Measurements from ENCODE around the gene STAG3. TPM values are rescaled to one million over a fixed set of nuclear protein-coding genes. Genes with fewer than 3 reads are reported as not detected.

The STAG3 gene
- total RNA-seq, 1 donor from 2014 or later = 0.36 TPM

- no peak for DNase-seq (ENCODE audit: low read depth)
Measured at GRCh38 chr7:100171840-100172239, 5.9 kb upstream of the STAG3 start.

GRCh38 chr7:100173806-100174495 lies 3.8 kb upstream of the STAG3 start:
- Mint-ChIP-seq H3K27ac (ENCODE audit: unreplicated experiment) (no peak overlapping the region), H3K9me3 (ENCODE audit: unreplicated experiment) (peaks cover 1% of the 10 kb centered on the region), H3K4me3 (ENCODE audit: unreplicated experiment) (no peak overlapping the region)

More at GRCh38 chr7:100171840-100172239, 5.9 kb upstream of the STAG3 start:
- H3K4me3 ChIP-seq (ENCODE audit: insufficient read depth, low read depth, low read length) = no peak overlapping the region
- Mint-ChIP-seq H3K36me3 (ENCODE audit: low read depth, unreplicated experiment) (peaks cover 14% of the 10 kb centered on the region), H3K27ac (ENCODE audit: unreplicated experiment) (no peak overlapping the region), H3K4me1 (ENCODE audit: low read depth, unreplicated experiment) (peaks cover 16% of the 10 kb centered on the region), H3K27me3 (ENCODE audit: low read depth, unreplicated experiment) (peaks cover 66% of the 10 kb centered on the region), H3K9me3 (ENCODE audit: unreplicated experiment) (peaks cover 1% of the 10 kb centered on the region), H3K4me3 (ENCODE audit: unreplicated experiment) (no peak overlapping the region)
- H3K9me3 ChIP-seq (ENCODE audit: insufficient read depth, low read depth, low read length) = no peaks in the 10 kb centered on the region
- H3K27me3 ChIP-seq (ENCODE audit: insufficient read depth, low read length) = peaks cover 7% of the 10 kb centered on the region
- no peak overlapping the region for H3K27ac ChIP-seq (ENCODE audit: low read depth, low read length)
- H3K36me3 ChIP-seq (ENCODE audit: insufficient read depth, low read length) = no peaks in the 10 kb centered on the region
- H2AFZ ChIP-seq (ENCODE audit: low read depth, low read length) = no peak overlapping the region
- FAIRE-seq = no peak
- H3K79me2 ChIP-seq (ENCODE audit: insufficient read depth, low read length) = peaks cover 13% of the 10 kb centered on the region
- H3K4me1 ChIP-seq (ENCODE audit: insufficient read depth, low read length) = peaks cover 15% of the 10 kb centered on the region
- H3K9ac ChIP-seq (ENCODE audit: low read length) = no peak overlapping the region
- peaks cover 16% of the 10 kb centered on the region for H4K20me1 ChIP-seq (ENCODE audit: insufficient read depth, low read length)
- no peak for TF ChIP-seq EZH2 (IDR thresholded peaks at IDR 0.05; ENCODE audit: insufficient read depth, low read length)
- TF ChIP-seq, protein P1, sequence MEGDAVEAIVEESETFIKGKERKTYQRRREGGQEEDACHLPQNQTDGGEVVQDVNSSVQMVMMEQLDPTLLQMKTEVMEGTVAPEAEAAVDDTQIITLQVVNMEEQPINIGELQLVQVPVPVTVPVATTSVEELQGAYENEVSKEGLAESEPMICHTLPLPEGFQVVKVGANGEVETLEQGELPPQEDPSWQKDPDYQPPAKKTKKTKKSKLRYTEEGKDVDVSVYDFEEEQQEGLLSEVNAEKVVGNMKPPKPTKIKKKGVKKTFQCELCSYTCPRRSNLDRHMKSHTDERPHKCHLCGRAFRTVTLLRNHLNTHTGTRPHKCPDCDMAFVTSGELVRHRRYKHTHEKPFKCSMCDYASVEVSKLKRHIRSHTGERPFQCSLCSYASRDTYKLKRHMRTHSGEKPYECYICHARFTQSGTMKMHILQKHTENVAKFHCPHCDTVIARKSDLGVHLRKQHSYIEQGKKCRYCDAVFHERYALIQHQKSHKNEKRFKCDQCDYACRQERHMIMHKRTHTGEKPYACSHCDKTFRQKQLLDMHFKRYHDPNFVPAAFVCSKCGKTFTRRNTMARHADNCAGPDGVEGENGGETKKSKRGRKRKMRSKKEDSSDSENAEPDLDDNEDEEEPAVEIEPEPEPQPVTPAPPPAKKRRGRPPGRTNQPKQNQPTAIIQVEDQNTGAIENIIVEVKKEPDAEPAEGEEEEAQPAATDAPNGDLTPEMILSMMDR (IDR thresholded peaks at IDR 0.05; ENCODE audit: insufficient read depth, low read depth, low read length) = no peak
- H3K4me2 ChIP-seq (ENCODE audit: low read length) = peak overlapping the region; percentile 67

More at GRCh38 chr7:100173806-100174495, 3.8 kb upstream of the STAG3 start:
- H2AFZ ChIP-seq (ENCODE audit: low read depth, low read length) = no peak overlapping the region
- no peak overlapping the region for H3K4me3 ChIP-seq (ENCODE audit: insufficient read depth, low read depth, low read length)
- Mint-ChIP-seq H3K36me3 (ENCODE audit: low read depth, unreplicated experiment) (peaks cover 10% of the 10 kb centered on the region), H3K4me1 (ENCODE audit: low read depth, unreplicated experiment) (peaks cover 4% of the 10 kb centered on the region), H3K27me3 (ENCODE audit: low read depth, unreplicated experiment) (peaks cover 48% of the 10 kb centered on the region)
- H3K79me2 ChIP-seq (ENCODE audit: insufficient read depth, low read length) = peaks cover 16% of the 10 kb centered on the region
- H3K9me3 ChIP-seq (ENCODE audit: insufficient read depth, low read depth, low read length) = peaks cover 6% of the 10 kb centered on the region
- no peak for FAIRE-seq
- no peak for TF ChIP-seq EZH2 (IDR thresholded peaks at IDR 0.05; ENCODE audit: insufficient read depth, low read length)
- TF ChIP-seq, protein P1 (IDR thresholded peaks at IDR 0.05; ENCODE audit: insufficient read depth, low read depth, low read length) = no peak
- H3K27ac ChIP-seq (ENCODE audit: low read depth, low read length) = no peak overlapping the region
- H3K27me3 ChIP-seq (ENCODE audit: insufficient read depth, low read length) = no peaks in the 10 kb centered on the region
- H3K36me3 ChIP-seq (ENCODE audit: insufficient read depth, low read length) = no peaks in the 10 kb centered on the region
- DNase-seq (ENCODE audit: low read depth) = no peak
- no peak overlapping the region for H3K9ac ChIP-seq (ENCODE audit: low read length)
- no peak overlapping the region for H3K4me2 ChIP-seq (ENCODE audit: low read length)
- H4K20me1 ChIP-seq (ENCODE audit: insufficient read depth, low read length) = peaks cover 16% of the 10 kb centered on the region
- H3K4me1 ChIP-seq (ENCODE audit: insufficient read depth, low read length) = no peaks in the 10 kb centered on the region

Data from astrocyte (in vitro differentiated cells and primary cell).